Activated T-helper 1 cell treated with anti-CD3 and anti-CD28 coated beads, Interleukin-12 subunit alpha, Interleukin-12 subunit beta, Interleukin-2, Interleukin-4 antibody, amounts not matched to agents 30 ng/mL and 10 ng/mL and 1 ng/mL, durations not matched to agents 14 hours and 24 hours and 36 hours (primary cell): Measurements from ENCODE around the gene PYGM. TPM values are rescaled to one million over a fixed set of nuclear protein-coding genes. Genes with fewer than 3 reads are reported as not detected.
A peak's percentile ranks its signal among the peaks of the same experiment; 100 is the strongest.

Experiments
- DNase-seq: peaks from one replicate; pipeline ENCODE4 v3.0.0; 2021; ENCODE audit warnings: low spot score
- H3K27ac Mint-ChIP-seq: one replicate; pipeline ENCODE4 v1.8.0; 2021; ENCODE audit warnings: mild to moderate bottlenecking, mixed read lengths
- H3K27me3 Mint-ChIP-seq: one replicate; pipeline ENCODE4 v1.8.0; 2022; ENCODE audit warnings: mild to moderate bottlenecking, moderate library complexity, mixed read lengths; ENCODE audit not compliant: insufficient read depth
- H3K36me3 Mint-ChIP-seq: one replicate; pipeline ENCODE4 v1.8.0; 2021; ENCODE audit warnings: low read depth, mixed read lengths
- H3K4me1 Mint-ChIP-seq: one replicate; pipeline ENCODE4 v1.8.0; 2021; ENCODE audit warnings: low read depth, mixed read lengths
- H3K4me3 Mint-ChIP-seq: one replicate; pipeline ENCODE4 v1.8.0; 2021; ENCODE audit warnings: mild to moderate bottlenecking, moderate library complexity, mixed read lengths
- H3K9me3 Mint-ChIP-seq: one replicate; pipeline ENCODE4 v1.8.0; 2021; ENCODE audit warnings: mixed read lengths
- intact Hi-C: fragments of 100-400 bp; cut with micrococcal nuclease; formaldehyde crosslinking; loops from one replicate; pipeline ENCODE4 v1.15.1; 2024
- total RNA-seq: library from RNA; stranded (reverse); gene quantifications from 2 replicates; pipeline ENCODE4 v1.2.3, GENCODE V29; 2022

PYGM gene
- total RNA-seq, 1 donor from 2014 or later, result 2.7 TPM

GRCh38 chr11:64719406-64719805, 40.4 kb downstream of the PYGM start:
- Mint-ChIP-seq H3K4me3 (no peak overlapping the region), H3K27ac (no peak overlapping the region), H3K27me3 (peaks cover 72% of the 10 kb centered on the region), H3K9me3 (no peaks in the 10 kb centered on the region), H3K36me3 (no peaks in the 10 kb centered on the region), H3K4me1 (peaks cover 7% of the 10 kb centered on the region)
- DNase-seq, result no peak
- intact Hi-C loops, result no loop called here

DNA sequence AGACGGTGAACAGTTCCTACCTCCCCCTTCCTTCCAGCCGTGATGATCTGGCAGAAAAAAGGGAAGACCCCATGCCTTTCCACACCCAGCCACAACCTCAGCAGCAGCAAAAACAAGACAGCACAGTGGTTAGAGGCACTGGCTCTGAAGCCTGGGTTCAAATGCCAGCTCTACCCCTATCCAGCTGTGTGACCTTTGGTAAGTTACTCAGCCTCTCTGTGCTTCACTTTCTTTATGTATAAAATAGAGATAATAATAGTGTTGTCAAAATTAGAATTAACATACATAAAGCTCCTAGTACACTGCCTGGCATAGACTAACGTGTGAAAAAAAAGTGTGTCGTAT, 41.0 kb downstream of the PYGM start:
- no peak overlapping the region for H3K4me3 Mint-ChIP-seq
- H3K9me3 Mint-ChIP-seq, result no peaks in the 10 kb centered on the region
- intact Hi-C loops, result no loop called here
- H3K27ac Mint-ChIP-seq, result no peak overlapping the region
- DNase-seq, result no peak
- peaks cover under 1% of the 10 kb centered on the region for H3K4me1 Mint-ChIP-seq
- no peaks in the 10 kb centered on the region for H3K36me3 Mint-ChIP-seq
- peaks cover 78% of the 10 kb centered on the region for H3K27me3 Mint-ChIP-seq

DNA sequence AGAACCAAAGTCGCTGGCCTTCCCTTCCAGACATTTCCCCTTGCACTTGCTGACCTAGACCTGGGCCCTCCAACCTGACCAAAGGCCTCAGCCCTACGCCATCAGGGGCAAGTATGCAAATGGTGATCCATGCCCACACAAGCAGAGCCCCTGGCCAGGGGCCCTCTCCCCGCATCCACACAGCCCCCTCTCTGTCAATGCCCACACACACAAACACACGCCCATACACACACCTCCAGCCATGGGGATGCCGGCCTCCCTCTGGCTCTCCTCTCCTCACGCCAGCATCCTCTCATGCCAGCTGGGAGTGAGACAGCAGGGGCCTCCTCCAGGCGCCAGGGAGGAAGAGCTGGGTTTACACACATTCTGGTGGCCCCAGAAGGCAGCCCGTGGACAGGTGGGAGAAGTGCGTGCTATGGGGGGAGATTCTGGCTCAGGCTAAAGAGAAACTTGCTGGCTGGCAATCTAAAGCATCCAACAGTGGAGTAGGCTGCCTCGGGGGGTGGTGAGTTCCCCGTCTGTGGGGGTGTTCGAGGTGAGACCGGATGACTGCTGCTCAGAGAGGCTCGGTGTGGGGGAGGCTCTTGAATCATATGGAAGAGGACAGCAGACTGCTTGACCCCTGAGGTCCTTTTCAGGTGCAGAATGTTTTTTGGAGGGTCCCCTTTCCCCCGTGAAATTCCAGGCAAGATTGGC, 41.5 kb downstream of the PYGM start:
- DNase-seq, result no peak
- Mint-ChIP-seq H3K9me3 (no peaks in the 10 kb centered on the region), H3K4me3 (no peak overlapping the region), H3K4me1 (no peaks in the 10 kb centered on the region), H3K27ac (no peak overlapping the region), H3K27me3 (peaks cover 79% of the 10 kb centered on the region), H3K36me3 (no peaks in the 10 kb centered on the region)
- intact Hi-C loops, result no loop called here

- H3K27ac Mint-ChIP-seq, result no peak overlapping the region
- peaks cover 2% of the 10 kb centered on the region for H3K4me1 Mint-ChIP-seq
- DNase-seq, result no peak
- H3K4me3 Mint-ChIP-seq, result no peak overlapping the region
- no peaks in the 10 kb centered on the region for H3K36me3 Mint-ChIP-seq
- no peaks in the 10 kb centered on the region for H3K9me3 Mint-ChIP-seq
- H3K27me3 Mint-ChIP-seq, result peaks cover 77% of the 10 kb centered on the region
- intact Hi-C loops, result no loop called here
Measured at GRCh38 chr11:64717268-64717578, 42.6 kb downstream of the PYGM start.

GRCh38 chr11:64716473-64717267, 43.1 kb downstream of the PYGM start:
- Mint-ChIP-seq H3K4me1 (peaks cover 5% of the 10 kb centered on the region), H3K36me3 (peaks cover 2% of the 10 kb centered on the region), H3K27ac (no peak overlapping the region), H3K27me3 (peaks cover 78% of the 10 kb centered on the region), H3K9me3 (no peaks in the 10 kb centered on the region), H3K4me3 (no peak overlapping the region)
- intact Hi-C loops, result no loop called here
- no peak for DNase-seq

GRCh38 chr11:64715756-64716472, 43.9 kb downstream of the PYGM start:
- Mint-ChIP-seq H3K27me3 (peaks cover 79% of the 10 kb centered on the region), H3K27ac (no peak overlapping the region), H3K4me3 (no peak overlapping the region), H3K36me3 (peaks cover 3% of the 10 kb centered on the region), H3K4me1 (peaks cover 5% of the 10 kb centered on the region), H3K9me3 (no peaks in the 10 kb centered on the region)
- DNase-seq, result no peak
- intact Hi-C loops, result no loop called here

- no peak overlapping the region for H3K27ac Mint-ChIP-seq
- DNase-seq, result no peak
- intact Hi-C loops, result no loop called here
Measured at GRCh38 chr11:64715110-64715509, 44.7 kb downstream of the PYGM start.

DNA sequence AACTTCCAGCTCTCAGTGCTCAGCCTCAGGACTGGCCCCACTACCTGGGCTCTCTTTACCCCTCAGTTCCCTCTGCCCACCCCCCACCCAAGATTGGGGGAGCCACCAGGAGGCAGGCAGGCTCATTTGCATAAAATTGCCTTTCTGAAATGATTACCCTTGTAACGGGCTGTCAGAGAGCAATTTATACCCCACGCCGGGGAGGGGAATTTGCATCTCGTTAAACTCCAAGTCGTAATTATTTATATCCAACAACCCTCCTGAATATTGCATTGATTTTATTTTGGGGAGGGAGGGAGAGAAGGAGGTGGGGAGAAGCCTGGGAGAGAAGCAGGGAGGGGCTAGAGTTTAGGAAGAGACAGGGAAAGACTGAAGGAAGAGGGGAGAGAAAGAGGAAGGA, 45.1 kb downstream of the PYGM start:
- peaks cover 5% of the 10 kb centered on the region for H3K4me1 Mint-ChIP-seq
- H3K4me3 Mint-ChIP-seq, result peak overlapping the region; percentile 38
- H3K27ac Mint-ChIP-seq, result no peak overlapping the region
- intact Hi-C loops, result no loop called here
- H3K9me3 Mint-ChIP-seq, result no peaks in the 10 kb centered on the region
- H3K27me3 Mint-ChIP-seq, result peaks cover 79% of the 10 kb centered on the region
- peaks cover 3% of the 10 kb centered on the region for H3K36me3 Mint-ChIP-seq
- DNase-seq, result no peak

More at GRCh38 chr11:64715110-64715509, 44.7 kb downstream of the PYGM start:
- peaks cover 79% of the 10 kb centered on the region for H3K27me3 Mint-ChIP-seq
- peaks cover 3% of the 10 kb centered on the region for H3K36me3 Mint-ChIP-seq
- no peak overlapping the region for H3K4me3 Mint-ChIP-seq
- H3K9me3 Mint-ChIP-seq, result no peaks in the 10 kb centered on the region
- peaks cover 5% of the 10 kb centered on the region for H3K4me1 Mint-ChIP-seq

DNA sequence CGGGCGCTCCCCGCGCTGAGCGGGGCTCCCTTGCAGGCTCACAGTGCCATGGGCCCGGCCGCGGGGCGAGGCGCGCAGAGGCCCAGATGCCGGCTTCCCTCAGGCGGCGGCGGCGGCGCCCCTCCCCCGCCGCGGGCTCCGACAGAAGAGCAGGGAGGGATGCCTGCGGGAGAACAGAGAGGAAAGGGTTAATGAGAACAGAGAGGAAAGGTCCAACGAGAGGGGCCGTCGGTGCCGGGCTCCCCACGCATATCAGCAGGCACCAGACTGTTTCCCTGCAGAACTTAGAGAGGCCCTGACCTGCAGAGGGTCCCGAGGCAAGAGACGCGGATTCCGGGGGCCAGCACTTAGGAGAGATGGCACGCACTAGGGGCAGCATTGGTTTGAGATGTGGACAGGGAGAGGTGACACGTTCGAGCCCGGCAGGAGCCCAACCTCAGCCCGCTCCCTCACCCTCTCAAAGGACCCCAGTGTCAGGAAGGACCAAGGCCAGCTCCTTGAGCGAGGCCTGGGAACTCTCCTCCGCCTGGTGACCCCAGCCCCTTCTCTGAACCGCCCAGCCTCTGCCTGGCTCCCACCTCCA, 45.9 kb downstream of the PYGM start:
- H3K4me1 Mint-ChIP-seq, result peaks cover 5% of the 10 kb centered on the region
- H3K27ac Mint-ChIP-seq, result peak overlapping the region; percentile 70
- peaks cover 77% of the 10 kb centered on the region for H3K27me3 Mint-ChIP-seq
- no peak for DNase-seq
- no peak overlapping the region for H3K4me3 Mint-ChIP-seq
- H3K36me3 Mint-ChIP-seq, result peaks cover 3% of the 10 kb centered on the region
- intact Hi-C loops, result no loop called here
- H3K9me3 Mint-ChIP-seq, result no peaks in the 10 kb centered on the region

DNA sequence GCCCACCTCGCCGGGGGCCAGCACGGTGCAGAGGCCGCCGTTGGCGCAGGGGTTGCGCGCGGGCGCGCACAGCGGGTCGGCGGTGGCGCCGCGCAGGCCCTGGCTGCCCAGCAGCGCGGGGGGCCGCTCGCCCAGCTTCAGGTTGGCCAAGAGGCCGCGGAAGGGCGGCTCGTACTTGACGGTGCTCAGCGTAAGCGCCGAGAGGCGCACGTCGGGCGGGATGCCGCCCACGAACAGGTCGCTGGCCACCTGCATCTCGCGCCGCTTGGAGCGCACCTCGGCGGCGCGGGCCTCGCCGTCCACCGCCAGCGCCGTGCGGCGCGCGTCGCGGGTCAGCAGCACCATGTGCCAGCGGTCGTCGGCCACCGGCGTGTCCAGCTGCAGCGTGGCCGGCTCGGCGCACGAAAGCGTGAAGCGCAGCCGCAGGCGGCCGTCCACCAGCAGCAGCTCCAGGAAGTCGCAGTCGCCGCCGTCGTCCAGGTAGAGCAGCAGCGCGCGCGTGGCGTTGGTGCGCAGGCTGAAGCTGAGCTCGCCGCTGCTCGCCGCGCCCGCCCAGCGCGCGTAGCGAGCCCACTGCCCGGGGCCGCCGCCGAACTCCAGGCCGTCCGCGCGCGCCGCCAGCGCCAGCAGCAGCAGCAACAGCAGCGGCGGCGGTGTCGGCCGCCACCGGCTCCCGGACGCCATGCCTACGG, 46.6 kb downstream of the PYGM start:
- Mint-ChIP-seq H3K27ac (no peak overlapping the region), H3K27me3 (peaks cover 71% of the 10 kb centered on the region), H3K4me1 (peaks cover 5% of the 10 kb centered on the region), H3K4me3 (no peak overlapping the region), H3K36me3 (peaks cover 3% of the 10 kb centered on the region), H3K9me3 (no peaks in the 10 kb centered on the region)
- DNase-seq, result no peak
- intact Hi-C loops, result no loop called here

DNA sequence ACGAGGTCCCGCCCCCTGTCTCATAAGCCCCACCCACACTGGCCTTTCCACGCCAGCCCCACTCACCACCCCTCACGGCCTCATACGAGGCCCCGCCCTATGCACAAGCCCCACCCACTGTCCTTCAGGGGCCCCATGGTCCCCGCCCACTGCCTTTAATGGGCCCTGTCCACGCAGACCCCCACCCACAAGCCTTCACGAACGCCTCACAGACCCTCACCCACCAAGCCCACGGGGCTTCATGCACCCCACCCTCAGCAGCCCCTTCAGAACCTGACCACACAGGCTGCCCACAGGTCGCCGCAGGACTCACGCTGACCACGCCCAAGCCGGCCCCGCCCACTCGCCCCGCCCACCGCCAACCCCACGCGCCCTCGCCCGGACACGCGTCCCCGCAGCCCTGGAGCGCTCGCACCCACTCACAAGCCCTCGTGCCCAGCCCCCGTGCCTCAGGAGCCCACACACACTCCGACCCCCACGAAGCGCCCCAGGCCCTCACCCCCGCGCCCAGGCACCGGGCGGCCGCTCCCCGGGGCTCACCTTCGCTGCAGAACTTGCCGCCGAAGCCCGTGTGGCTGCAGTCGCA, 47.3 kb downstream of the PYGM start:
- Mint-ChIP-seq H3K4me1 (peaks cover 5% of the 10 kb centered on the region), H3K27ac (no peak overlapping the region), H3K4me3 (peak overlapping the region; percentile 44), H3K27me3 (peaks cover 68% of the 10 kb centered on the region), H3K9me3 (no peaks in the 10 kb centered on the region), H3K36me3 (peaks cover 3% of the 10 kb centered on the region)
- no peak for DNase-seq
- intact Hi-C loops, result no loop called here

DNA sequence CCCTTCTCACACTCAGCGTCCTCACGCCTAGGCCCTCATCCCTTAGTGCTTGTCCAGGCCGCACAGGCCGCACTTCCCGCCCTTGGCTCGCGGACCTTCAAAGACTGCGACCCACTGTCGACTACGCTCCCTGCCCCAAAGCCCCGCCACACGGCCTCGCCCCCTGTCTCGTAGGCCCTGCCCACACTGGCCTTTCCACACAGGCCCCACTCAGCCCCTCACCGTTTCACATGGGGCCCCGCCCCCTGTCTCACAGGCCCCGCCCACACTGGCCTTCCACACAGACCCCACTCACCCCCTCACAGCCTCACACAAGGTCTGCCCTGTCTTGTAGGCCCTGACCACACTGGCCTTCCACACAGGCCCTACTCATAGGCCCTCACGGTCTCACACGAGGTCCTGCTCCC, 47.8 kb downstream of the PYGM start:
- H3K27me3 Mint-ChIP-seq, result peaks cover 65% of the 10 kb centered on the region
- H3K9me3 Mint-ChIP-seq, result no peaks in the 10 kb centered on the region
- DNase-seq, result no peak
- H3K27ac Mint-ChIP-seq, result no peak overlapping the region
- no peak overlapping the region for H3K4me3 Mint-ChIP-seq
- peaks cover 3% of the 10 kb centered on the region for H3K36me3 Mint-ChIP-seq
- H3K4me1 Mint-ChIP-seq, result peaks cover 5% of the 10 kb centered on the region
- intact Hi-C loops, result no loop called here
